Measurements from ENCODE around the gene MVD. TPM values are rescaled to one million over a fixed set of nuclear protein-coding genes. Genes with fewer than 3 reads are reported as not detected.

The MVD gene
- total RNA-seq, 6 experiments from 2014 or later, result 10.2 to 57.1 (median 15.2) TPM

GRCh38 chr16:88608076-88608475, 54.8 kb downstream of the MVD start:
- ATAC-seq, result no peak
- no peak overlapping the region for H3K4me3 ChIP-seq
- 78% methylated on average over 6 of the region's 6 CpGs for WGBS (ENCODE audit: insufficient coverage, low coverage, low lambda C conversion rate, missing lambda C conversion rate)
- H3K4me1 ChIP-seq, result no peaks in the 10 kb centered on the region
- peaks cover 0 to 20% (median 8%) of the 10 kb centered on the region in 4 donors for H3K36me3 ChIP-seq
- TF ChIP-seq POLR2A (IDR thresholded peaks at IDR 0.05) (no peak), CTCF (IDR thresholded peaks at IDR 0.05) (no peak)
- H3K9me3 ChIP-seq, result no peaks in the 10 kb centered on the region
- H3K27me3 ChIP-seq, result no peaks in the 10 kb centered on the region
- no peak overlapping the region for H3K27ac ChIP-seq
- intact Hi-C loops (cut with DNase I), result no loop called here
- no peak for DNase-seq

- no peak for DNase-seq
- peaks cover 0 to 16% (median 8%) of the 10 kb centered on the region in 4 donors for H3K36me3 ChIP-seq
- H3K4me1 ChIP-seq, result peaks cover 0 to 15% (median 9%) of the 10 kb centered on the region in 4 donors
- H3K9me3 ChIP-seq, result no peaks in the 10 kb centered on the region
- no peak overlapping the region for H3K4me3 ChIP-seq
- no peak overlapping the region for H3K27ac ChIP-seq
- WGBS (ENCODE audit: insufficient coverage, low coverage, low lambda C conversion rate, missing lambda C conversion rate), result 81% methylated on average over 11 of the region's 17 CpGs
- no peak for ATAC-seq
- intact Hi-C loops (cut with DNase I), result no loop called here
- no peak for TF ChIP-seq POLR2A (IDR thresholded peaks at IDR 0.05)
- no peaks in the 10 kb centered on the region for H3K27me3 ChIP-seq
Observed at GRCh38 chr16:88606148-88606757, 56.6 kb downstream of the MVD start.

- Histone ChIP-seq H3K27me3 (no peaks in the 10 kb centered on the region), H3K27ac (no peak overlapping the region), H3K4me3 (no peak overlapping the region), H3K36me3 (peaks cover 0 to 16% (median 9%) of the 10 kb centered on the region in 4 donors), H3K4me1 (peaks cover 0 to 20% (median 10%) of the 10 kb centered on the region in 4 donors), H3K9me3 (no peaks in the 10 kb centered on the region)
- TF ChIP-seq CTCF (IDR thresholded peaks at IDR 0.05), result no peak
- no peak for TF ChIP-seq POLR2A (IDR thresholded peaks at IDR 0.05)
- intact Hi-C loops (cut with DNase I), result no loop called here
- ATAC-seq (no peak), DNase-seq (no peak)
- 59% methylated on average over 11 of the region's 20 CpGs for WGBS (ENCODE audit: insufficient coverage, low coverage, low lambda C conversion rate, missing lambda C conversion rate)
Observed at GRCh38 chr16:88605186-88606147, 57.4 kb downstream of the MVD start.

GRCh38 chr16:88602091-88602490, 60.8 kb downstream of the MVD start:
- no CpG with 5 or more reads among the region's 7 CpGs for WGBS (ENCODE audit: insufficient coverage, low coverage, low lambda C conversion rate, missing lambda C conversion rate)
- peak overlapping the region in 1 of 3 donors; percentile 45 for H3K27ac ChIP-seq
- H3K36me3 ChIP-seq, result peaks cover 0 to 13% (median under 1%) of the 10 kb centered on the region in 4 donors
- peak; percentile 78 to 92 (median 88) for ATAC-seq
- no peak for TF ChIP-seq POLR2A (IDR thresholded peaks at IDR 0.05)
- TF ChIP-seq CTCF (IDR thresholded peaks at IDR 0.05), result no peak
- peaks cover 0 to 37% (median 17%) of the 10 kb centered on the region in 4 donors for H3K4me1 ChIP-seq
- DNase-seq, result peak; percentile 84 to 98 (median 97)
- H3K27me3 ChIP-seq, result no peaks in the 10 kb centered on the region
- H3K9me3 ChIP-seq, result no peaks in the 10 kb centered on the region
- intact Hi-C loops (cut with DNase I), result no loop called here
- no peak overlapping the region for H3K4me3 ChIP-seq

Other genes with a start within 250 kb of the MVD start
- gene ZFPM1, start 209.8 kb downstream of the MVD start, total RNA-seq, result 10 to 100 TPM in 2 of 6 experiments, 1 to 10 TPM in 4; 3.8 to 15.5 (median 8.3) TPM
- gene ZC3H18, start 92.7 kb downstream of the MVD start, total RNA-seq, result 10 to 100 TPM in 5 of 6 experiments, 1 to 10 TPM in 1; 8.7 to 22.8 (median 16.4) TPM
- gene IL17C, start 24.5 kb downstream of the MVD start, total RNA-seq, result not detected
- 10 to 100 TPM; 22.8 to 70.0 (median 41.3) TPM for gene CYBA, start 12.0 kb downstream of the MVD start, total RNA-seq
- gene SNAI3, start 23.4 kb upstream of the MVD start, total RNA-seq, result under 1 TPM; 0.15 to 0.98 (median 0.35) TPM
- 10 to 100 TPM in 2 of 6 experiments, 1 to 10 TPM in 4; 8.1 to 12.8 (median 10.0) TPM for gene RNF166, start 43.3 kb upstream of the MVD start, total RNA-seq
- 1 to 10 TPM; 5.0 to 9.5 (median 8.2) TPM for gene CTU2, start 43.4 kb upstream of the MVD start, total RNA-seq
- gene PIEZO1, start 122.1 kb upstream of the MVD start, total RNA-seq, result 10 to 100 TPM; 48.9 to 91.9 (median 64.4) TPM
- gene CDT1, start 140.7 kb upstream of the MVD start, total RNA-seq, result 1 to 10 TPM in 2 of 6 experiments, under 1 TPM in 4; 0.22 to 9.6 (median 0.42) TPM
- gene APRT, start 148.8 kb upstream of the MVD start, total RNA-seq, result 100 to 1,000 TPM in 2 of 6 experiments, 10 to 100 TPM in 4; 61.4 to 120 (median 74.1) TPM
- 10 to 100 TPM in 5 of 6 experiments, 1 to 10 TPM in 1; 9.2 to 20.6 (median 16.5) TPM for gene GALNS, start 193.9 kb upstream of the MVD start, total RNA-seq
- gene TRAPPC2L, start 194.0 kb upstream of the MVD start, total RNA-seq, result 10 to 100 TPM; 15.1 to 25.5 (median 20.1) TPM
- gene PABPN1L, start 203.6 kb upstream of the MVD start, total RNA-seq, result under 1 TPM in 1 of 6 experiments, not detected in 5; 0.37 TPM

All from right lobe of liver (tissue), 6 donors.